IgD-negative memory B cell (primary cell): ENCODE results near the gene COL1A1. TPM values are rescaled to one million over a fixed set of nuclear protein-coding genes. Genes with fewer than 3 reads are reported as not detected.

Source experiments
- H3K27ac Mint-ChIP-seq, 3 donors: one replicate each; pipeline ENCODE4 v1.8.0; 2020 to 2022; ENCODE audit warnings: mild to moderate bottlenecking in 3 of 3, mixed read lengths in 3 of 3, moderate library complexity in 1 of 3
- H3K27me3 Mint-ChIP-seq: one replicate; pipeline ENCODE4 v1.8.0; 2021; ENCODE audit warnings: mixed read lengths
- H3K36me3 Mint-ChIP-seq: one replicate; pipeline ENCODE4 v1.8.0; 2020; ENCODE audit warnings: mild to moderate bottlenecking, mixed read lengths
- H3K4me1 Mint-ChIP-seq, 3 donors: one replicate each; pipeline ENCODE4 v1.8.0; 2020 to 2022; ENCODE audit warnings: mixed read lengths in 3 of 3, mild to moderate bottlenecking in 1 of 3
- H3K4me3 Mint-ChIP-seq, 4 donors: one replicate each; pipeline ENCODE4 v1.8.0; 2020 to 2022; ENCODE audit warnings: mild to moderate bottlenecking in 4 of 4, mixed read lengths in 4 of 4, moderate library complexity in 3 of 4
- H3K9me3 Mint-ChIP-seq, 3 donors: one replicate each; pipeline ENCODE4 v1.8.0; 2020 to 2021; ENCODE audit warnings: mixed read lengths in 3 of 3, mild to moderate bottlenecking in 1 of 3
- polyA plus RNA-seq: library from polyadenylated mRNA; unstranded; fragments of 300-500 nt; fragmentation: Illumina TruSeq; gene quantifications from one replicate; pipeline ENCODE4 v1.2.3, GENCODE V29; 2021

COL1A1 gene
- polyA plus RNA-seq, 1 donor from 2014 or later, result 0.74 TPM

DNA sequence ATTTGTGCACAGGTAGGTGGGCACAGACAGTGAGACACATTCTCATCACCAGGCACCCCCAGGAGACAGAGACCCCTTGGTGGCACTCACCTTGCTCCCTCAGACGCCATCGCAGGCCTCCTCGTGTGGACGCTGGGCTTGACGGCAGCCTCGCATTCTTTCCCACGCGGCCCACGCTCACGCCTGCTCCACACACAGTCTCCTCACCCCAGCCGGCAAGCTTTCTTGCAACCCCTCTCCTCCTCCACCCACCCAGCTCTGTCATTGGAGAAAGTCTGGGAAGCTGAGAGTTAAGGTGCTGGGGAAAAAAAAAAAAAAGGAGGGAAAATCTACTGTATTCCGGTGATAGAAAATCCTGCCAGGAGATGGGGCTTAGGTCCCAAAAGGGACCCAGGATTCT, 20.8 kb downstream of the COL1A1 start:
- Mint-ChIP-seq H3K36me3 (peaks cover 3% of the 10 kb centered on the region), H3K27ac (no peak overlapping the region), H3K9me3 (no peaks in the 10 kb centered on the region), H3K27me3 (peaks cover 3% of the 10 kb centered on the region), H3K4me3 (peak overlapping the region in 1 of 4 donors; percentile 28), H3K4me1 (peaks cover 27 to 30% (median 30%) of the 10 kb centered on the region in 3 donors)

DNA sequence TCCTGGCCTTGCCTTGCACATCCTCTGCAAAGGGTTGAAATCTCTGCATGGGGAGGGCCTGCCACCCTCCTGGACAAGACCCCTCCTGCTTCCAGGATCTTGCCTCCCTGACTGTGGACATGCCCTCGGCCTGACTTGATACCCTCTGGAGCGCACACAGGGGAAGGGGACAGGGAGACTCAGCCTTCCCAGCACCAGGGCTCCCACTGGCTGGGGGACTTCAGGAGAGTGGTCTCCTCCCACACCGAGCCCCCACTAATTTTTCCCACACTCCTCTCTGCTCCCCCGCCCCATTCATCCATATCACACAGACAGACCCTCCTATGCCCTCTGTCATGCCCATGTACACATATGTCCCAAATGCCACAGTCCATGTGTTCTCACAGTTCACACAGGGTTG, 21.3 kb downstream of the COL1A1 start:
- Mint-ChIP-seq H3K27ac (no peak overlapping the region), H3K27me3 (peaks cover 3% of the 10 kb centered on the region), H3K4me3 (no peak overlapping the region), H3K4me1 (peaks cover 26 to 27% (median 26%) of the 10 kb centered on the region in 3 donors), H3K9me3 (no peaks in the 10 kb centered on the region), H3K36me3 (peaks cover 3% of the 10 kb centered on the region)

DNA sequence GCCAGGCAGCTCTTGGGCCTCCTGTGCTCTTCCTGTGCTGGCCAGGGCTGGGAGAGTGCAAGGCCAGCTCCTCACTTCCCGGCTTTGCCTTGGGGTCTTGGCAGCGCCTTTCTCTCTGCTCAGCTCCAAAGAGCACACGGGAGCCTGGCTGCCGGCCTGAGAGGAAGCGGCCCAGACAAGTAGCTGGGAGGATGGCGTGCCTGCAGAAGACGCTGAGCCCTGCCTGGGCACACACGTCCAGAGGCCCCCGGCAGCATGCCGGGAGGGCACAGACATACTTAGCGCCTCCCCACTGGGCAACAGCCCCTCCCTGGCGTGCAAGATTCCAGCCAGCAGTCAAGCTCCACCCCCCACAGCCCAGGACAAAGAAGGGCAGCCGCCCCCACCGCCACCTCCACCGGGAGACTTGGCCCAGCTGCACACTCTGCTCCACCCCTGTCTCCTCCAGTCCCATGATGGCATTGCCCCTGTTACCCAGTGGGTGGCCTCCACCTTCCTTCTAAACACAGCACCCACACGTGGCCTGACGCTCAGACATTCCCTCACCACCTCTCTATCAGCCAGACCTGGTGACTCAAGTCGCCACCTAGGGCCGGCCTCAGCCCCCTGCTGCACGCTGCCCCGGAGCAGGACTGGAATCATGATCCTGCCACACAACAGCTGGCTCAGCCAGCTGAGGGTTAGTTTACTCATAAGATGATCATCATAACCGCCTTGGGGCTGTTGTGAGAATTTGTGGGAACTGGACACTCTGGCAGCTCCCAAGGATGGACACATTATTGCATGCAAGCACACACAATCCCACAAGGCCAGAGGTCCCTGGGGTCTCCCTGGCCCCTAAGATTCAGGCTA, 23.2 kb downstream of the COL1A1 start:
- Mint-ChIP-seq H3K9me3 (no peaks in the 10 kb centered on the region), H3K36me3 (peaks cover 3% of the 10 kb centered on the region), H3K4me3 (peak overlapping the region in 3 of 4 donors; percentile 46 to 93 (median 76)), H3K4me1 (peaks cover 11 to 16% (median 15%) of the 10 kb centered on the region in 3 donors), H3K27me3 (peaks cover 3% of the 10 kb centered on the region), H3K27ac (peak overlapping the region in 2 of 3 donors; percentile 17 to 56)

DNA sequence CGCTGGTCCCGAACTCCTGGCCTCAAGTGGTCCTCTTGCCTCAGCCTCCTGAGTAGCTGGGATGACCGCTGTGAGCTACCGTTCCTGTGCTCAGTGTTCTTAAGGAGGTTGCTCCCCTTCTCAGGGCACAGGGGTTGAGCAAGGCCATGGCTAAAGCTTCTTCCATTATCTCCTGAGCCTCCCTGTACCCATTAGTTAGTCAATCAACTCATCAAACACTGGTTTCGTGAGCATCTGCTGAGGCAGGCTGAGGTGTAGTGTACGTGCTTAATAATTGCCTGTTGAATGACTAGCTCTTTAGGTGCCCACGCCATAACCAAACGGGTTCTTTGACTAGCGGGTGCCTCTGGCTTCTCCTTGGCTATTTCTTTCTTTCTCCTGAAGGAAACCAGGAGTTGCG, 24.0 kb downstream of the COL1A1 start:
- H3K36me3 Mint-ChIP-seq, result peaks cover 3% of the 10 kb centered on the region
- no peaks in the 10 kb centered on the region for H3K9me3 Mint-ChIP-seq
- H3K27me3 Mint-ChIP-seq, result peaks cover 3% of the 10 kb centered on the region
- H3K4me1 Mint-ChIP-seq, result peaks cover 9 to 10% (median 9%) of the 10 kb centered on the region in 3 donors
- H3K27ac Mint-ChIP-seq, result peak overlapping the region in 1 of 3 donors; percentile 24
- H3K4me3 Mint-ChIP-seq, result no peak overlapping the region

DNA sequence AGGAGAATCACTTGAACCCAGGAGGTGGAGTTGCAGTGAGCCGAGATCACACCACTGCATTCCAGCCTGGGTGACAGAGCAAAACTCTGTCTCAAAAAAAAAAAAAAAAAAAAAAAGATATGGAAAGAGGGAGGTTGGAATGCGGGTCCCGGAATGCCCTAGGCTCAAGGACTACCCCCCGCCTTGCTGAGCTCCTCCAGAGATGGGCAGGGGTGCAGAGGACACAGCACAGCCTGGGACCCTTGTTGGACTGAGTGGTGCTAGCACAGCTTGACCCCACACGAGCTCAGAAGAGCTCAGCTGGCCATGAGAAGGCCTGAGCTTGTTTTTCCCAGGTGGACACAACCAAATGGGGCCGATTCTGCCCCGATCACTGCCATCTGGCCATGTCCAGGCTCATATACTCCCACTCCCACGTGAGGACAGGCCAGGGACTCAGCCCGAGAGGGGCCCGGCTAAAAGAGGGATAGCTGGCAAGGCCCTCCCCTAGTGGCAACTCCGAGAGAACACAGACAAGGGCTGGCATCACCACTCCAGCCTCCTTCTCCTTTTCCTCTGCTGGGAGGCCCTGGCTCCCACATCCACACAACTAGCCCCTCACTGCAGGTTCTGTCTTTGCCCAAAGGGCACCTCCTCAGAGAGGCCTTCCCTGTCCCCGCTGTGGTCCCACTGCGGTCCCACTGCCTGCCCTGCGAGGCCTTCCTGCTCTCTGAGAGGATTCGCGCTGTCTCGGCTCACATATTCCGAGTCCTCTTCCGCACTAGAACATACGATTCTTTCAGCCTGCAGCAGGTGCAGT, 24.7 kb downstream of the COL1A1 start:
- H3K27me3 Mint-ChIP-seq, result peaks cover 3% of the 10 kb centered on the region
- H3K9me3 Mint-ChIP-seq, result no peaks in the 10 kb centered on the region
- no peak overlapping the region for H3K4me3 Mint-ChIP-seq
- peaks cover 3% of the 10 kb centered on the region for H3K36me3 Mint-ChIP-seq
- peaks cover 7 to 9% (median 8%) of the 10 kb centered on the region in 3 donors for H3K4me1 Mint-ChIP-seq
- H3K27ac Mint-ChIP-seq, result peak overlapping the region in 1 of 3 donors; percentile 24

DNA sequence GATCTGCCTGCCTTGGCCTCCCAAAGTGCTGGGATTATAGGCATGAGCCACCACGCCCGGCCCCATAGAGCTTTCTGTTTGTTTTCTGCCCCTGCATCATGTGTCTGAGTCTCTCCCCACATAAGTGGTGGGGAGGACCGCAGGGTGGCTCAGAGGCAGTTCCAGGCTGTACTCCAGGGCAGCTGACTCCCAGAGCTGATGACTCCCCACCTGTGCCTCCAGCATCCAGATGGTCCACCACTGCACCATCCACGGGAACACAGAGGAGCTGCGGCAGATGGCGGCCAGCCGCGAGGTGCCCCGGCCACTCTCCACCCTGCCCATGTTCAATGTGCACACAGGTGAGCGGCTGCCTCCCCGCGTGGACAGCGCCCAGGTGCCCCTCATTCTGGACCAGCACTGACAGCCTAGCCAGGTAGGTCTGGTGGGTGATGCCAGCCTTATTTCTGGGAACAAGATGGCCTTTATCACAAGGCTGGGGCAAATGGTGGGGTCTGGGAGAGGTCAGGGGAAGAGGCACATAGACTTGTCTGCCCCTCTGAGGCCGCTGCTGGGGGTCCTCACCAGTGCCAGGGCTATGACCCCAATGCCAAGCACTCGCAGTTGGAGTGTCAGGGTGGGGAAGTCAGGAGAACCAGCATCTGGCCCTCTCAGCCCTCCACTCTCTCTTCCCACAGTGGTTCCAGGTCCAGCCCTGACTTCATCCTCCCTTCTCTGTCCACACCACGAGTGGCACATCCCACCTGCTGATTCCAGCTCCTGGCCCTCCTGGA, 26.2 kb downstream of the COL1A1 start:
- Mint-ChIP-seq H3K36me3 (peaks cover 2% of the 10 kb centered on the region), H3K4me3 (no peak overlapping the region), H3K27ac (no peak overlapping the region), H3K9me3 (no peaks in the 10 kb centered on the region), H3K27me3 (peaks cover 3% of the 10 kb centered on the region), H3K4me1 (peaks cover 4 to 9% (median 5%) of the 10 kb centered on the region in 3 donors)

DNA sequence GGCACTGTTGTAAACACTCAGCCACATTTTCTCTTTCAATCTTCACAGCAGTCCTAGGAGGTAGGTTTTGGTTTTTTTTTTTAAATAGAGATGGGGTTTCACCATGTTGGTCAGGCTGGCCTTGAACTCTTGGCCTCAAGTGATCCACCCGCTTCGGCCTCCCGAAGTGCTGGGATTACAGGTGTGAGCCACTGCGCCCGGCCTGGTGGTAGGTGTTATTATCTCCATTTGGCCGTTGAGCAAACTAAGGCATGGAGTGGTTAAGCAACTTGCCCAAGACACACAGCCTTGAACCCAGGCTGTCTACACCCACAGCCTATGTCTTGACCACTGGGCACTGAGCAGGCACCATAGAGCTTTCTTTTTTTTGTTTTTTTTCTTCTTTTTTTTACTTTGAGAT, 27.0 kb downstream of the COL1A1 start:
- no peak overlapping the region for H3K27ac Mint-ChIP-seq
- H3K36me3 Mint-ChIP-seq, result peaks cover 1% of the 10 kb centered on the region
- H3K9me3 Mint-ChIP-seq, result no peaks in the 10 kb centered on the region
- H3K4me1 Mint-ChIP-seq, result peaks cover 4 to 11% (median 5%) of the 10 kb centered on the region in 3 donors
- H3K27me3 Mint-ChIP-seq, result peaks cover 3% of the 10 kb centered on the region
- H3K4me3 Mint-ChIP-seq, result no peak overlapping the region

DNA sequence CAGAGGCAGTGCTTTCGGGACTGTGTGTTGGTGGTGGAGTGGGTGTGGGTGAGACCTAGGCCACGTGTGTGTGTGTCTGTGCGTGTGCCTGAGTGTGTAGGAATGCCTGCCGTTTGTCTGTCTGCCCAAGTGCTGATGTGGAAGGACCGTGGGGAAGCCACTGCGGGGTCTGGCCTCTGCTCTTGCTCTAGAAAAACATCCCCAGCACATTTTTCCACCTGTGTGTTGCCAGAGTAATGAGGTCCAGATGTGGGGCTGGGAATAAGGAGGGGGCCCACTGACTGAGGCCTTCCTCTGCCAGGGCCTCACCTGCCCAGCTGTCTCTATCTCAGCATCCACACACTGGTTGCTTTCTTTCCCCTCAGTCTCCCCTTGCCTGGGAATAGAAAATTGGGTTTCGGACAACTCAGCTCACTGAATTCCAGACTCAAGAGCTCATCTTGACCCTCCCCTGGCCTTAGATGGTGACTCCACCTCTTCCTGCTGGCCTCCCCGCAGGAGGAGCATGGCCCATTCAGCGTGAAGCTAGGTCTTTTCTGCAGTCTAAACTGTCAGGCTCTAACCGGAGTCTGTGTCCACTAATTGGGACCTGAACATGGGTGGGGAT, 28.0 kb downstream of the COL1A1 start:
- Mint-ChIP-seq H3K4me3 (no peak overlapping the region), H3K36me3 (peaks cover 1% of the 10 kb centered on the region), H3K4me1 (peaks cover 9 to 13% (median 11%) of the 10 kb centered on the region in 3 donors), H3K9me3 (no peaks in the 10 kb centered on the region), H3K27ac (peak overlapping the region in 1 of 3 donors; percentile 2), H3K27me3 (peaks cover 2% of the 10 kb centered on the region)

DNA sequence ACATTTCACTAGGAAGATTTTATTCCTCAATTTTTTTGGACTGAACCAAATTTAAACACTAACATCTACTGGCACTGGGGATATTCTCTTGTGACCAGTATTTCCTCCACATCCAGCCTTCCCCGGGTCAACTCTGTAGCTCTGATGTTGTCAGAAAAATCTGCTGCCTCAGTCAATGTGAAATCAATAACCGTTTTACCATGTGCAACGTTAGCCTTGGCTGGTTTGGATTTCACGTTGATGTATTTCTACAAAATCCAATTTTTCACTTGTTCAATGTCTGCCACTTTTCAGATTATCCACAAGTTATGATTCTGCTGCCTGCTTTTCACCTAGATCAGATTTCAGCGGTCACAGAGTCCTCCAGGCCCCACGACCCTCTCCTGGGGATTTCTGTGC, 28.5 kb downstream of the COL1A1 start:
- Mint-ChIP-seq H3K4me3 (no peak overlapping the region), H3K27ac (peak overlapping the region in 1 of 3 donors; percentile 2), H3K36me3 (no peaks in the 10 kb centered on the region), H3K9me3 (no peaks in the 10 kb centered on the region), H3K27me3 (no peaks in the 10 kb centered on the region), H3K4me1 (peaks cover 5 to 9% (median 9%) of the 10 kb centered on the region in 3 donors)

DNA sequence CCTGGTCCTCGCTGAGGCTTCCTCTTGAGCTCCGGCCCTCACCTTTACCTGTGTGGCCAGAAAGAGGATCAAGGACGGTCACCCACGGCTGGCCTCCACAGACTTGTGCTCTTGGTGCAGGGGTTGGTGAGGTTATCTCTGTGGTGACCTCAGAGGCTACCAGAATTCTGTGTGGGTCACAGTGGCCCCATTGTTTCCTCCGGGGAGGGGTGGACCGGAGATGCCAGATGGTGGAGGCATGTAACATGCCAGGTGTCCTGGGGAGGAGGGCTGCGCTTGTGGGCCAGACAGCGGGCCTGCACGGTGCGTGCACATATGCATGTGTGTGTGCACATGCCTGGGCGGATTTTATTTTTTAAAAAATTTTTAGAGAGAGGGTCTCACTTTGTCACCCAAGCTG, 29.3 kb downstream of the COL1A1 start:
- Mint-ChIP-seq H3K27ac (no peak overlapping the region), H3K27me3 (no peaks in the 10 kb centered on the region), H3K4me3 (peak overlapping the region in 1 of 4 donors; percentile 6), H3K4me1 (peaks cover 5 to 9% (median 9%) of the 10 kb centered on the region in 3 donors), H3K36me3 (no peaks in the 10 kb centered on the region), H3K9me3 (no peaks in the 10 kb centered on the region)

DNA sequence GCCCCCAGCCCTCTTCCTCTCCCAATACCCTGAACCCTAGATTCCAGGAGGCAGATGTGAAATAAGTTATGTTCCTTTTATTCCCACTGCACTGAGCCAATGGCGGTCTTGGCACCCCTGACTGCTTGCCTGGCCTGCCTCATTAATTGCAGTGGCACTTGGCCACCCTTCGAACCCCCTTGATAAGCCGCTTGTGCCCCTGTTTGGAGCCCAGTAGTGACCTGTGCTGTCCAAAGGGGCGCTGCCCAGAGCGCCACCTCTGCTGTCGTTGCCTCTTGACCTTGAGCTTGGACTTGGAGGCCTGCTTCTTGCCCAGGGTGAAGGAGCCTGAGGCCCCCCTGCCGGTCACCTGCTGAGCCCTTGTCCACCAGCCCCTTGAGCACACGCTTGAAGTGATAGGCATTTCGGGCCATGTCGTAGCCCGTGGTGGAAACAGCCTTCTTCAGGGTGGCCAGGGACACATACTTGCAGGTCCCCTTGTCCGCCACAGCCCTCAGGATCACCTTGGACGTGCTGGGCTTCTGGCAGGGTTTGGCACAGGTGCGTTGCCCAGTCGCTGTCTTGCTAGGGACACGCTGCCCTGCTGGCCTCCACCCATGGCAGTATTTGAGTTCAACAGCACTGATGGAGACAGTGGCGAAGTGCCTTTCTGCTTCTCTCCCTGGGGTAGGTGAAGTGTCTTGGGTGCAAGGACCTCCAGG, 29.9 kb downstream of the COL1A1 start:
- Mint-ChIP-seq H3K4me1 (peaks cover 5 to 9% (median 9%) of the 10 kb centered on the region in 3 donors), H3K9me3 (no peaks in the 10 kb centered on the region), H3K27me3 (no peaks in the 10 kb centered on the region), H3K27ac (peak overlapping the region in 2 of 3 donors; percentile 26 to 51), H3K36me3 (no peaks in the 10 kb centered on the region), H3K4me3 (peak overlapping the region in 1 of 4 donors; percentile 26)

DNA sequence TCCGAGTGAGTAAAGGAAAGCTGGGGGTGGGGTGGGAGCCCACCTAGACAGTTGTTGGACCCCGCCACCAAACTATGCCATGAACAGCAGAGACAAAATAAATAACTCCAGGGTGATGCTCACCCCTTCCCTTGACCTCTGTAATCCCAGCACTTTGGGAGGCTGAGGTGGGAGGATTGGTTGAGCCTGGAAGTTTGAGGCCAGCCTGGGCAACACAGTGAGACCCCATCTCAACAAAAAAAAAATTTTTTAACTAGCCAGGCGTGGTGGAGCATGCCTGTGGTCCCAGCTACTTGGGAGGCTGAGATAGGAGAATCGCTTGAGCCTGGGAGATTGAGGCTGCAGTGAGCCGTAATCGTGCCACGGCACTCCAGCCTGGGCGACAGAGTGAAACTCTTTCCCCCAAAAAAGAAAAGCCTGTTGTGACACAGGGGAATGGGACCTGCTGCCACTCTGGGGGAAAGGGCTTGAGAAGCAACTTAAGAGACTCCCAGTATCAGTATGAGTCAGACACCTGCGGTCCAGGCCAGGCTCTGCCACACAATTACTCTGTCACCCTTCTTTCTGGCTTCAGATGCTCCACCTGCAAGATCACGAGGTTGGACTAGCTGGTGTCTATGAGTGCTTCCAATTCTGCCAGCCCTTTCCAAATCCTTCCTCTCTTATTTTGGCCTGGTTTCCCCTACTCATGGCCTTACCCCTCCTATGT, 30.6 kb downstream of the COL1A1 start:
- H3K27me3 Mint-ChIP-seq, result no peaks in the 10 kb centered on the region
- peaks cover 5 to 9% (median 9%) of the 10 kb centered on the region in 3 donors for H3K4me1 Mint-ChIP-seq
- no peaks in the 10 kb centered on the region for H3K36me3 Mint-ChIP-seq
- peak overlapping the region in 2 of 3 donors; percentile 26 to 53 for H3K27ac Mint-ChIP-seq
- no peak overlapping the region for H3K4me3 Mint-ChIP-seq
- H3K9me3 Mint-ChIP-seq, result no peaks in the 10 kb centered on the region

DNA sequence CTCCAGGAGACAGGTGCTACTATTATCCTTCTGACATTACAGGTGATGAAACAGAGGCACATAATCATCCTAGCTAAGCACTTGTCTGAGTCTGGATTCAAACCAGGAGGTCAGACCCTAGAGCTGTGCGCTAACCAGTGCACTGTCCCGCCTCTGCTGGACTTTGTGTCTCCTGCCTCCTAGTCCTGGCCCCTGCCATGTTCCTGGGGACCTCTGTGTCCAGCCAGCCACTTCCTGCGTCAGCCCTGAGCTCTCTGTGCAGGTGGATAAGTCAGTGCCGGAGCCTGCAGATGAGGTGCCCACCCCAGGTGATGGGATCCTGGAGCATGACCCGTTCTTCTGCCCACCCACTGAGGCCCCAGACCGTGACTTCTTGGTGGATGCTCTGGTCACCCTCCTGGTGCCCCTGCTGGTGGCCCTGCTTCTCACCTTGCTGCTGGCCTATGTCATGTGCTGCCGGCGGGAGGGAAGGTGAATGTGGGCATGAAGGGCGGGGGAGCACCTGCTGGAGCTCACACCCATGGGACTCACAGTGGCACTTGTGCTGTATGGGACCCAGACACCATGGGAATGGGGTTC, 31.5 kb downstream of the COL1A1 start:
- H3K27me3 Mint-ChIP-seq, result no peaks in the 10 kb centered on the region
- H3K9me3 Mint-ChIP-seq, result no peaks in the 10 kb centered on the region
- H3K4me1 Mint-ChIP-seq, result peaks cover 8 to 9% (median 9%) of the 10 kb centered on the region in 3 donors

More for the DNA sequence above, 31.5 kb downstream of the COL1A1 start:
- H3K4me3 Mint-ChIP-seq, result no peak overlapping the region
- peak overlapping the region in 2 of 3 donors; percentile 43 to 60 for H3K27ac Mint-ChIP-seq
- no peaks in the 10 kb centered on the region for H3K36me3 Mint-ChIP-seq
